Upper lobe of right lung (tissue), 1 donor: Measurements from ENCODE around the gene STK25. TPM values are rescaled to one million over a fixed set of nuclear protein-coding genes. Genes with fewer than 3 reads are reported as not detected.
A peak's percentile ranks its signal among the peaks of the same experiment; 100 is the strongest.

ENCODE experiments used
- ATAC-seq: fragments of 200-7000 bp; cut with Tn5 transposase; one replicate; pipeline ENCODE4 v1.9.1; 2020; ENCODE audit warnings: mild to moderate bottlenecking, moderate library complexity
- DNase-seq: peaks from one replicate; pipeline ENCODE4 v3.0.0-alpha.2; 2020
- H3K27ac ChIP-seq: fragments of 200-600 bp; one replicate; pipeline ENCODE4 v1.8.0; 2022
- H3K27me3 ChIP-seq: fragments of 200-600 bp; one replicate; pipeline ENCODE4 v1.8.0; 2022; ENCODE audit warnings: mild to moderate bottlenecking
- H3K36me3 ChIP-seq: fragments of 200-600 bp; one replicate; pipeline ENCODE4 v1.8.0; 2022
- H3K4me1 ChIP-seq: fragments of 200-600 bp; one replicate; pipeline ENCODE4 v1.8.0; 2022
- H3K4me3 ChIP-seq: fragments of 200-600 bp; one replicate; pipeline ENCODE4 v1.8.0; 2022; ENCODE audit warnings: mild to moderate bottlenecking
- H3K9me3 ChIP-seq: fragments of 200-600 bp; one replicate; pipeline ENCODE4 v1.8.0; 2022
- intact Hi-C: fragments of 100-400 bp; cut with DNase I; formaldehyde crosslinking; loops from one replicate; pipeline ENCODE4 v1.11.0; 2022
- long read RNA-seq: library from polyadenylated mRNA; unstranded; transcript quantifications from one replicate; pipeline ENCODE4 v2.0.0, GENCODE V29; 2021
- total RNA-seq: library from RNA; stranded (reverse); fragmentation: NEBNext Ultra II Directional; extraction: Animal tissue kit (Norgen Biotek cat#: 25700); gene quantifications from one replicate; pipeline ENCODE4 v1.2.1, GENCODE V29; 2021
- TF ChIP-seq, protein P1 (sequence below): fragments of 200-600 bp; IDR thresholded peaks from one replicate; pipeline ENCODE4 v1.8.0; 2022; ENCODE audit warnings: antibody characterized with exemption
- donor health status: DM: no; HTN: yes; CAD: no; lungs with severe emphysema.

Gene STK25
- total RNA-seq, result 134 TPM
- long read RNA-seq, full-length matches to known transcripts, result 178 of 293 reads
- long read RNA-seq, partial matches to known transcripts, result 32 of 293 reads
- long read RNA-seq, other reads (novel, unspliced or antisense), result 83 of 293 reads

DNA sequence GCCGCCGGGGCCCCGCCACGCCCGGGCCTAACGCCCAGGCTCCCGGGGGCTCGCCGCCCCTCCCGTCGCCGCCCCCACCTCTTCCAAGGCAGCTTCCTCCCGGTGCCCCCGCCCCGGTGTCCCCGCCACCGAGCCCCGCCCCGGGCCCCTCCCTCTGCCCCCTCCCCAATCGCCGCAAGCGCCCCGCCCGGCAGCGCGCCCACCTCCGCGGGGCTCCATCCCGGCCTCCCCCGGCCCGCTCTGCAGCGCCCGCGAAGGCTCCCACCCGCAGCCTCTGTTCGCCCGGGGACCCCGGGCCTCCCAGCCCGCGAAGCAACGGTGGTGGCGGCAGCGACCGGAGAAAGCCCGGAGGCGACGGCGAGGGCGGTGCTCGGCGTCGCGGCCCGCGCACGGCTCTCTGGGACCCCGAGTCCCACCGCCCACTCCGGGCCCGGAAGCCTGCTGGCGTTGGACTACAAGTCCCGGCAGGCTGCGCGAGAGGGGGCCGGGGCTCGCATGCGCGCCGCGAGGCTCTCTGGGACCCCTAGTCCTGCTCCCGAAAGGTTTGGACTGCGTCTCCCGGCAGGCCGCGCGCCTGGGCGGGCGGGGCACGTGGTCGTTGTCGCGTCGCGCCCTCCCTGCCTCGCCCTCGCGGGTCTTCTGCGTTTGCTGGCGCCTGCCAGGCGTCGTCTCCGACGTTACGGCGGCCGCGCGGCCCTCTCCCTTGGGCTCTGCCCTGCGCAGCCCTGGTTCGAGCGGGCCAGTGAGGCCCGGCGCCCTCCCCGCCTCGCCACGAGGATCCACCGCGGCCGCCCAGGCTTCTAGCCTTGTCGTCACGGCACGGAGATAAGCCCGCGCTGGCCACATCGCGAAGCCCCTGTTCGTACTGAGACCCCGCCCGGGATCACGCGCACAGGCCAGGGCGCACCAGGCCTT lies at the start of gene STK25:
Gene STK25 (minus strand): TSS at position 345 of the 915 bp plus-strand sequence. CDS start 549 bp downstream, outside the sequence.
- Histone ChIP-seq H3K4me1 (peaks cover 26% of the 10 kb centered on the region), H3K36me3 (no peaks in the 10 kb centered on the region), H3K27ac (peak within 1 kb of the TSS; percentile 92), H3K4me3 (peak within 1 kb of the TSS; percentile 89), H3K9me3 (no peaks in the 10 kb centered on the region), H3K27me3 (no peaks in the 10 kb centered on the region)
- ATAC-seq (peak; percentile 96), DNase-seq (peak; percentile 99)
- TF ChIP-seq, protein P1, sequence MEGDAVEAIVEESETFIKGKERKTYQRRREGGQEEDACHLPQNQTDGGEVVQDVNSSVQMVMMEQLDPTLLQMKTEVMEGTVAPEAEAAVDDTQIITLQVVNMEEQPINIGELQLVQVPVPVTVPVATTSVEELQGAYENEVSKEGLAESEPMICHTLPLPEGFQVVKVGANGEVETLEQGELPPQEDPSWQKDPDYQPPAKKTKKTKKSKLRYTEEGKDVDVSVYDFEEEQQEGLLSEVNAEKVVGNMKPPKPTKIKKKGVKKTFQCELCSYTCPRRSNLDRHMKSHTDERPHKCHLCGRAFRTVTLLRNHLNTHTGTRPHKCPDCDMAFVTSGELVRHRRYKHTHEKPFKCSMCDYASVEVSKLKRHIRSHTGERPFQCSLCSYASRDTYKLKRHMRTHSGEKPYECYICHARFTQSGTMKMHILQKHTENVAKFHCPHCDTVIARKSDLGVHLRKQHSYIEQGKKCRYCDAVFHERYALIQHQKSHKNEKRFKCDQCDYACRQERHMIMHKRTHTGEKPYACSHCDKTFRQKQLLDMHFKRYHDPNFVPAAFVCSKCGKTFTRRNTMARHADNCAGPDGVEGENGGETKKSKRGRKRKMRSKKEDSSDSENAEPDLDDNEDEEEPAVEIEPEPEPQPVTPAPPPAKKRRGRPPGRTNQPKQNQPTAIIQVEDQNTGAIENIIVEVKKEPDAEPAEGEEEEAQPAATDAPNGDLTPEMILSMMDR, result no peak
- intact Hi-C loops, result no loop called here

DNA sequence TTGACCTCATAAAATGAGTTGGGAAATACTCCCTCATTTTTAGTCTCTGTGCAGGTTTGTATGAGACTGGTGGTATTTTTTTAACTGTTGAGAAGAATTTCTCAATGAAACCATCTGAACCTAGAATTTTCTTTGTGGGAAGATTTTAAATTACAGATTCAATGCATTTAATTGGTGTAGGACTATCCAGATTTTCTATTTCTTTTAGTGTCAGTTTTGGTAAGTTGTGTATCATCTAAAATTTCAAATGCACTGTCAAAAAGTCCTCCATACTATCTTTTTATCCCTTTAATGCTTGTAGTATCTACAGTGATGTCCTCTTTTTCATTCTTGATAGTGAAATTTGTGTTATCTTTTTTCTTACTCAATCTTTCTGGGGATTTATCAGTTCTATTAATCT lies 48.4 kb upstream of the STK25 start:
- no peaks in the 10 kb centered on the region for H3K36me3 ChIP-seq
- no peaks in the 10 kb centered on the region for H3K9me3 ChIP-seq
- TF ChIP-seq, protein P1, result no peak
- peaks cover 23% of the 10 kb centered on the region for H3K4me1 ChIP-seq
- DNase-seq (no peak), ATAC-seq (no peak)
- no peak overlapping the region for H3K27ac ChIP-seq
- no peaks in the 10 kb centered on the region for H3K27me3 ChIP-seq
- H3K4me3 ChIP-seq, result no peak overlapping the region
- intact Hi-C loops, result no loop called here

DNA sequence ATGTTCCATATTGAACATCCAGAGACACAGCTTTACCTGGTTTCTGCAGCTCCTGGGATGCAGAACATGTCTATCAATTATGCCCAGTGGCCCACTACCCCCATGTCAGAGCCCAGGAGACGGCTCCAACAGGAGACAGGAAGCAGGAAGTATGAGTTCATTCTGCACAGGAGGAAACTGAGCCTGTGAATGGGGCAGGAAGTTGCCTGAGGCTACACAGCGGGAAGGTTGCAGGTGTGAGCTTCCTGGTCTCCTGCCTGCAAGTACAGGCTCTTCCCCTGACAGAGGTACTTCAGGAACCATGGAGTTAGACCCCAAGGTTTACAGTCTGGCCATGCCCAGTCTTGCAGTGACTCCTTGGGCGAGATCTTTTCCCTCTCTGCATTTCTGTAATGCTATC lies 47.3 kb upstream of the STK25 start:
- Histone ChIP-seq H3K4me1 (peaks cover 27% of the 10 kb centered on the region), H3K4me3 (no peak overlapping the region), H3K9me3 (no peaks in the 10 kb centered on the region), H3K36me3 (no peaks in the 10 kb centered on the region), H3K27ac (peak overlapping the region; percentile 17), H3K27me3 (no peaks in the 10 kb centered on the region)
- no peak for DNase-seq
- intact Hi-C loops, result no loop called here
- TF ChIP-seq, protein P1, result no peak
- no peak for ATAC-seq

DNA sequence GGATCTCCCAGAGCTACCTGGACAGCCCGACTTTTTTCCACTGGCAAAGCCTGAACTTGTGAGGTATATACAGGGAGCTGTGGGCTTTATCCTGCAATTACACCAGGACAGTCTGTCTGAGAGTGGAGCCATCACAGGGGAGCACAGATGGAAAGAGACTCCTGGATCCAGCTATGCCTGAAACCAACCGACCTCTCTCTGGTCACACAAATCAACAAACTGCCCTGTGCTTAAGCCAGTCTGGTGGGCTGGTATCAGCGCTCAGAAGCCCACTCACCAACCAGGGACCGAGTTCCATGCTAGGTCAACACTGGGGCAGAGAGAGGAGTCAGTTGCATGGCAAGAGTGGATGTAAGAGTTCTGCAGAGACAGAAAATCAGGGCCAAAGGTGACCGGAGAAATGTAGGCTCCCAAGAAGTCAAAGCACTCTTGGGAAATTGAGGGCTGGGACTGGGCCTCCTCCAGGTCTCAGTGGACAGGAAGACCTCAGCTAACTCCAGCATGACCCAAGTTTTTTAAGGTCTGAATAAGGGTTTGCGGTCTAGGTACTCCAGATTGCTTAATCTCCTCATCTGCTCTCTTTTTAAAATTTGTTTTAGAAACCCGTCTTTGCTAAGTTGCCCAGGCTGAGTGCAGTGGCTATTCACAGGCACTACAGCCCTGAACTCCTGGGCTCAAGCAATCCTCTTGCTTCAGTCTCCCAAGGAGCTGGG lies 46.4 kb upstream of the STK25 start:
- H3K27ac ChIP-seq, result no peak overlapping the region
- H3K4me3 ChIP-seq, result no peak overlapping the region
- no peaks in the 10 kb centered on the region for H3K9me3 ChIP-seq
- intact Hi-C loops, result no loop called here
- no peaks in the 10 kb centered on the region for H3K27me3 ChIP-seq
- TF ChIP-seq, protein P1, result no peak
- H3K36me3 ChIP-seq, result no peaks in the 10 kb centered on the region
- ATAC-seq (peak; percentile 26), DNase-seq (no peak)
- peaks cover 24% of the 10 kb centered on the region for H3K4me1 ChIP-seq

DNA sequence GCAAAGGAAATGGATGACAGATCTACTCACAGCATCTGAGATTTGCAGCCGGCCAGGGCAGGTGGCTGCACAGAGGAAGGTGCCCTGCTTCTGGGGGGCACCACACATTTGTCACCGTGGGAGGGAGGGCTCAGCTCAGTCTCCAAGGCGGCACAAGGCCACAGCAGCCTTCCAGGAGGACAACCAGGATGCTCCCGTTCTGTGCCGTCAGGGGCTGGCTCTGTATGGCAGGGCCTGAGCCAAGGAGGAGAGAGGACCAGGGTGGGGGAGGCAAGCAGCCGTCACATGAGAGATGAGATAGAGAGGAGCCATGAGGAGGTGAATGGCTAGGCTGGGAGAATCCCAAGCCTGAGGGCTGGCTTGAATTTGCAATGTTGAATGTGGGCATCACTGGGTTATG lies 45.6 kb upstream of the STK25 start:
- H3K27me3 ChIP-seq, result no peaks in the 10 kb centered on the region
- H3K4me1 ChIP-seq, result peaks cover 29% of the 10 kb centered on the region
- DNase-seq (no peak), ATAC-seq (no peak)
- H3K4me3 ChIP-seq, result no peak overlapping the region
- TF ChIP-seq, protein P1, result no peak
- H3K27ac ChIP-seq, result no peak overlapping the region
- H3K36me3 ChIP-seq, result no peaks in the 10 kb centered on the region
- no peaks in the 10 kb centered on the region for H3K9me3 ChIP-seq
- intact Hi-C loops, result no loop called here
